CD1c-positive myeloid dendritic cell (primary cell): Measurements from ENCODE around the gene PTMS.
A peak's percentile ranks its signal among the peaks of the same experiment; 100 is the strongest.
"Not testable (repeated sequence)": the region's sequence is repeated elsewhere in the genome, so short reads cannot be mapped to it uniquely, and the experiment has no call there.

Experiments
- DNase-seq: peaks from one replicate; pipeline ENCODE4 v3.0.0-alpha.2; 2016; ENCODE audit errors: extremely low spot score

PTMS gene

GRCh38 chr12:6765634-6766581 is at the start of gene PTMS:
PTMS (plus strand) TSS chr12:6766363; CDS start chr12:6766706, 343 bp downstream.
- peak; percentile 61 for DNase-seq

DNA sequence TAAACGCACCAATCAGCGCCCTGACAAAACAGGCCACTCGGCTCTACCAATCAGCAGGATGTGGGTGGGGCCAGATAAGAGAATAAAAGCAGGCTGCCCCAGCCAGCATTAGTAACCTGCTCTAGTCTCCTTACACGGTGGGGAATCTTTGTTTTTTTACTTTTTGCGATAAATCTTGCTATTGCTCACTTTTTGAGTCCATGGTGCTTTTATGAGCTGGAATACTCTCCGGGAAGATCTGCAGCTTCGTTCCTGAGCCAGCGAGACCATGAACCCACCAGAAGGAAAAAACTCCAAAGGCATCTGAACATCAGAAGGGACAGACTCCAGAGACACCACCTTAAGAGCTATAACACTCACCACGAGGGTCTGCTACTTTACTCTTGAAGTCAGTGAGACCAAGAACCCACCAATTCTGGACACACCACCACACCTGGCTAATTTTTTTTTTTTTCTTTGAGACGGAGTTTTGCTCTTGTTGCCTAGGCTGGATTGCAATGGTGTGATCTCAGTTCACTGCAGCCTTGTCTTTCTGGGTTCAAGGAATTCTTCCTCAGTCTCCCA is 49.2 kb upstream of the PTMS start:
- DNase-seq, result no peak

DNA sequence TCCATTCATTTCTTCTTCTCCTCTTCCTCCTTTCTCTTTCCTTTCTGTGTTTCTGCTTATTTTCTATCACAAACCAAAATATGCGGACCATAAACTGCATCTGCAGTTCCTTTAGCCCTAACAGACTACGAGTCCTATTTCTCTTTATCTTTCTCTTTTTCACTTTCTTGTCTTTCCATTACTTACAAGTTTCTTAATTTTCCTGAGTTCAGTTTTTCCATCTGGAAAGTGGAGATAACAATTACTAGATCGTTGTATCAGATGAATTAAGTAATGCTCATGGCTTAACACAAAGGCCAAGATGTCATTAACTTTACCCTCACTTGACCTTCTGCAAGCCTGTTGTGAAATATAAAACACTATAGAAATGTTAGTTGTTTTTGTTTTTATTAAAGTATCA is 43.3 kb upstream of the PTMS start:
- DNase-seq, result no peak

GRCh38 chr12:6723607-6724408 is 42.4 kb upstream of the PTMS start, which contains the start of gene COPS7A:
COPS7A (plus strand) TSS chr12:6724046; CDS start chr12:6724657, 611 bp downstream.
- peak; percentile 98 for DNase-seq

DNA sequence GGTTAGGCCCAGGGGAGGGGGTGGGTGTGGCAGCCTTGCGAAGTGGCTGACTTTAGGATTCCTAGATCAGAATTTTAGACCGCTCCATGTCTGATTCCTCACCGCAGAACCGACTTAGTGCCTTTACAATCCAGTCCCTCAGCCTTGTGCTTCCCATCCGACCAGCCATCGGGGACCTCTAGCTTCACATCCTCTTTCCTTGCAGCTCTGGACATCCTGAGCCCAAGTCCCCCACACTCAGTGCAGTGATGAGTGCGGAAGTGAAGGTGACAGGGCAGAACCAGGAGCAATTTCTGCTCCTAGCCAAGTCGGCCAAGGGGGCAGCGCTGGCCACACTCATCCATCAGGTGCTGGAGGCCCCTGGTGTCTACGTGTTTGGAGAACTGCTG is 41.8 kb upstream of the PTMS start:
- DNase-seq, result peak; percentile 77

DNA sequence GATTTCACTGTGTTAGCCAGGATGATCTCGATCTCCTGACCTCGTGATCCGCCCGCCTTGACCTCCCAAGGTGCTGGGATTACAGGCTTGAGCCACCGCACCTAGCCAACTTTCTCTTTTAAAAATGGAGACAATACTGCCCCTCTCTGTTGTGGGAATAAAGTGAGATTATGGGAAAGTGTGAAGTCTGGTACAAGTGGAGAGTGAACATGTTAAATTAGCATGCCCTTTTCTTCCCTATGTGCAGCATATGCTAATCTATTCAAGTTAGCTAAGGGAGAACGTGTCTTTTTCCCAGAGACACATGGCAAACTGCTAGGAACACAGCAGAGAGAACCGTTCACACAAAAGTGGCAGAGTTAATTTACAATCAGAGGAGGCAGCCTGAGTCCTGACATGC is 40.8 kb upstream of the PTMS start:
- DNase-seq, result no peak

DNA sequence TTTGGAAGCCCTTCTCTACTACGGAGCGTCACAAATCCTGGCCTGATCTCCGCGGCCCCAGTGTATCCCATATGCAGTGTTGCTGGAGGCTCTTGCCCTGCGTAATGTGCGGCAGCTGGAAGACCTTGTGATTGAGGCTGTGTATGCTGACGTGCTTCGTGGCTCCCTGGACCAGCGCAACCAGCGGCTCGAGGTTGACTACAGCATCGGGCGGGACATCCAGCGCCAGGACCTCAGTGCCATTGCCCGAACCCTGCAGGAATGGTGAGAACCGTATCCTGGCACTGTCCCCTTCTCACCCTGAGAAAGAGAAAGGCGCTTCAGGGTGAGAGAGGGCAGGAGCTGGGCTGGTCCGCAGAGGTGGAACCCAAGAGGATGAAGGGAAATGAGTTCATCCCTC is 37.0 kb upstream of the PTMS start:
- DNase-seq, result no peak

GRCh38 chr12:6730169-6730568 is 36.0 kb upstream of the PTMS start:
- no peak for DNase-seq

GRCh38 chr12:6734506-6735387 is 31.4 kb upstream of the PTMS start:
- DNase-seq, result no peak

DNA sequence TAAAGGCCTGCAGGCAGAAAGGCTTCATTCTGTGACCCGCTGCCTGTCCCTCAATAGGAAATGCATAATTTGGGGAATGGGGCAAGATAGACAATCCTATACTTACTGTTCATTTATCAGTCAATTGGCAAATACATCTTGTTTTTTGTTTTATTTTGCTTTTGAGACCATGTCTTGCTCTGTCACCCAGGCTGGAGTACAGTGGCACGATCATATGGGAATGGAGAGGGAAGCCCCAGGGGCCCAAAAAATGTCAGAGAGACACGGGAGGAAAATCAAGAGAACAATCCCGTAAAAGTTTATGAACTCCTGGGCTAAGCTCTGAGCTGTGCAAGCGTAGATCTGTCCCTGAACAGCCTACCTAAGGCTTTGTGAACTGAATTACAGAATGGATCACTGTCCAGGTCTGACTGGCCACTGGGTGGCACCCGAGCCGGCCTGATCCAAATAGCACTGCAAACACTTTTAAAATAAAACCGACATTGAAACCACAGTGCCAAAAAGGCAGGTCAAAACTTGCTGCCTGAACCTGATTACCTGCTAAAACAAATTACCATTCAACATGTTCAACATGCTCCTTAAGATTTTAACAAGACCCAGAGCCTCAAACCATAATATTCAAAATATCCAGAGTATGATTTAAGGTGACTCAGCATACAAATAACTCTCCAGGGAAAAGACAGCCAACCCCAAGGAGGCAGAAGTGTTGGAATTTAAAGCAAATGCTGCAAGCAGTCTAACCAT is 30.5 kb upstream of the PTMS start:
- peak; percentile 55 for DNase-seq

DNA sequence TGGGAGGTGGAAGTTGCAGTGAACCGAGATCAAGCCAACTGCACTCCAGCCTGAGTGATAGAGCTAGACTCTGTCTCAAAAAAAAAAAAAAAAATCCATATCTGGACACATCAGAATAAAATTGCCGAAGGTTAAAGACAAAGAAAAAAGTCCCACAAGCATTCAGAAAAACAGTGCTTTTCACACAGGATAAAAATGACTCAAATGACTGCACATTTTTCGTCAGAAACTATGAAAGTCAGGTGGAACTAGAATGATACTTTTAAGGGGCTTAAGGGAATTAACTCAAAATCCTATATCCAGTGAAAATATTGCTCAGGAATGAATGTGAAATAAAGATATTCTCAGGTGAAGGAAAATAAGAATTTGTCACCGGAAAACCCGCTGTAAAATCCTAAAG is 29.4 kb upstream of the PTMS start:
- no peak for DNase-seq

GRCh38 chr12:6742080-6742479 is 24.1 kb upstream of the PTMS start:
- not testable (repeated sequence) for DNase-seq

- DNase-seq, result no peak
Measured at GRCh38 chr12:6742834-6743233, 23.3 kb upstream of the PTMS start.

GRCh38 chr12:6743300-6743699 is 22.9 kb upstream of the PTMS start:
- DNase-seq, result not testable (repeated sequence)

DNA sequence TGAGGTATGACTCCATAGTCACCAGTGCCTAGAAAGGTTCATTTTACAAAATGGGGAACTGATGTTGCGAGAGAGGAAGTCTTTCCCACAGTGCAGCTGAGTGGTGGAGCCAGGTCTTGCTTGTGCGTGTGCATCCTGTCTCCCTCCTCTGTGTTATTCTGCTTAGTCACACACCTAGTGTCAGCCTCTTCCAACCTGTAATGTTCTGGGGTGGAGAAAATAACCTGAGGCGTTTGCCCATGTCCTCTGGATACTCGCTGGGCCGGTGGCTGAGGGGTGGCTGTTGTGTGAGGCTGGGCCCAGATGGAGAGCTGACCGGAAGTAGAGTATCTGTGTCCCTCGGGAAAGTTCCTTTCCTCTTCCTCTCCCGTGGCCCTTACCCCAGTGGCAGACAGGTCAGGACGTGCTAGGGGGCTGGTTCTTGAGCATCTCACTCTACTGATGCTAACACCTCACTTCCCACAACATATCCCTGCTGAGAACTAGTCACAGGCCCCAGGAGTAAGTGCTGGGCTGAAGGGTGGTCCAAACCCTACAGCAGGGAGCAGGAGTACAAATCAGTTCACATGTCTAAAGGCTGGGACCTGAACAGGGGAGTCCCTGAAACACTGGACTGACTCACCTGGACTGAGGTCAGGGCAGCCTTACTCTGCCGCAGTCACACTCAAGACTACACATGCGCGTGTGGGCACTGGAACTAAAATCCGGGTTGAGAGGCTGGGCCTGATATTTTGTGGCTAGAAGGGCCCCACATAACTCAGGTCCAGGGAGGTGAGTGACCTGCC is 20.2 kb upstream of the PTMS start:
- peak; percentile 90 for DNase-seq

DNA sequence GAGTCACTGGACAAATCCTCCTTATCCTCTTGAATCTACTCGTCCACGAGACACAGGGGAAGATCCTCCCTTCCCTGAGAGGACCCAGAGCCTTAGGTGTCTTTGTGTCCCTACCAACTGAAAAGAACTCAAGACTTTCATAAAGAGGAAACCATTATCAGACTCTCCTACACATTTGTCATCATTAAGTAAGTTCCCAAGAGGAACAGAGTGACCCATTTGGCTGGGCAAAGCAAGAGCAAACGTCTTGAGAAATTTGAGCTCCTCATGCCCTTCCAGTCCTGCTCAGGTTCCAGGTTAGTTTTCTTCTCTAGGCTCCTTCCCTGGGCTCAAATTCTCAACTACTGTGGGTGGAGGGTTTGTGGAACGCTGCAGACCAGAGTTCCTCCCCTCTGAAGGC is 18.9 kb upstream of the PTMS start:
- DNase-seq, result peak; percentile 38

DNA sequence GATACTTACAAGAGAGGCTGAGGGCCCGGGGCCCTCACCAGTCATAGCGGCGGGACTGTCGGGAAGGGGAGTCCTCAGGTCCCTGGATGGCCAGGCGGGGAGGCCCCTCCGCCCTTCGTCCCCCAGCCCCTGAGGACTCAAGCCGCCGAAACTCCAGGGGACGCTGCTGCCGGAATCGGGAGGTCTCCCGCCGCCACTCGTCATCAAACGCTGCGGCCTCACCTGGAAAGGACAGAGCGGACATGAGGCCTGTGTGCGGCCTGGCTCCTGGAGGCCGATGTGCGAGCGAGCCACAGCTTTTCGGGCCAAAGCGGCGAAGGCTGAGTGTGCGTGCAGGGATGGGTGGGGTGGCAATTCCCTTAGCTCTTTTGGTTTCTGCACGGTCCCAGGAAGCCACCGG is 17.4 kb upstream of the PTMS start:
- DNase-seq, result no peak

DNA sequence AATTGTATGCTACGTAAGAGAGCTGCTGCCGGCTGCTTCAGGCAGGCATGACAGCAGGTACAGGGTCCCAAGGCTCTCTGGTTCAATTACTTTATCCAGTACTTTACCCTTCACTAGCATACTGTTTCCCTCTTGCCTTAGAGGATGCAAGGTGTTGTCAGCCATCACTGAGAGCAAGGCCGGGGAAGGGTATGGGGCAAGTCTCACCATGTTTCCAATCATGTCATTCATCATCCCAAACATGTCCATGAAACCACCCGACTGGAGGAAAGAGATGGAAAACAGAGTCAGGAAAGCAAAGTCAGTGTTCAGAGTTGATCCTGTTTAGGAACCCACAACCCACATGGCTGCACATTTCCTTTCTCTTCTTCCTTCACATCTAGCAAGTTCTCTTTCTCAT is 15.7 kb upstream of the PTMS start:
- DNase-seq, result no peak

- DNase-seq, result no peak
Measured at GRCh38 chr12:6751767-6752166, 14.4 kb upstream of the PTMS start.
